Testis (tissue), 3 donors: ENCODE data around the gene CTPS2. TPM values are rescaled to one million over a fixed set of nuclear protein-coding genes. Genes with fewer than 3 reads are reported as not detected.
"Not testable (repeated sequence)": the region's sequence is repeated elsewhere in the genome, so short reads cannot be mapped to it uniquely, and the experiment has no call there.

ENCODE experiments used
- DNase-seq: peaks from one replicate; pipeline ENCODE4 v3.0.0-alpha.2; 2019
- H3K27ac ChIP-seq, 2 donors: fragments of 200-600 bp; sonication (generic); one replicate each; pipeline ENCODE4 v1.5.1; 2019
- H3K27me3 ChIP-seq: fragments of 200-600 bp; sonication (generic); one replicate; pipeline ENCODE4 v1.5.1; 2019
- H3K36me3 ChIP-seq: fragments of 200-600 bp; sonication (generic); one replicate; pipeline ENCODE4 v1.5.1; 2017; ENCODE audit warnings: low read depth; ENCODE audit errors: missing control alignments
- H3K4me1 ChIP-seq: fragments of 200-600 bp; sonication (generic); one replicate; pipeline ENCODE4 v1.5.1; 2019
- H3K4me3 ChIP-seq, 2 donors: fragments of 200-600 bp; sonication (generic); one replicate each; pipeline ENCODE4 v1.5.1; 2017 to 2019
- H3K9me3 ChIP-seq: fragments of 200-600 bp; sonication (generic); one replicate; pipeline ENCODE4 v1.5.1; 2017
- POLR2A ChIP-seq: fragments of 450-650 bp; IDR thresholded peaks from one replicate; pipeline ENCODE4 v1.6.1; 2017; ENCODE audit warnings: antibody characterized with exemption, mild to moderate bottlenecking, moderate library complexity
- WGBS, 2 donors: methylation state at CpG; one replicate each; pipeline ENCODE4 v1.1.5; 2018; 5-methylcytosine and 5-hydroxymethylcytosine counted together
- intact Hi-C: fragments of 100-400 bp; cut with DNase I; formaldehyde crosslinking; loops from one replicate; pipeline ENCODE4 v1.15.1; 2023; ENCODE audit warnings: low total_unique reads
- polyA plus RNA-seq: library from polyadenylated mRNA; stranded (reverse); fragments of 350-450 nt; fragmentation: Illumina TruSeq; extraction: RNeasy Lipid Tissue Mini Kit (QIAGEN cat#74804); gene quantifications from one replicate; pipeline ENCODE4 v1.2.3, GENCODE V29; 2014; ENCODE audit warnings: low read depth, low replicate concordance; ENCODE audit not compliant: insufficient read depth
- total RNA-seq, 2 donors: library from RNA; depleted of rRNA; stranded (reverse); fragments of >200 nt; gene quantifications; one replicate each; pipeline ENCODE4 v1.2.3, GENCODE V29; 2016
- TF ChIP-seq, protein P1 (sequence below), 3 experiments: fragments of 450-650 bp in 2 of 3; fragments of 200-600 bp in 1 of 3; sonication (generic) in 1 of 3; IDR thresholded peaks; one replicate each; pipeline ENCODE4 v1.5.1; 2016 to 2019; ENCODE audit warnings: antibody characterized with exemption in 3 of 3, mild to moderate bottlenecking in 2 of 3, moderate library complexity in 1 of 3

The CTPS2 gene
- total and polyA plus RNA-seq, 3 donors from 2014 or later = 3.2 to 9.7 (median 9.5) TPM

DNA sequence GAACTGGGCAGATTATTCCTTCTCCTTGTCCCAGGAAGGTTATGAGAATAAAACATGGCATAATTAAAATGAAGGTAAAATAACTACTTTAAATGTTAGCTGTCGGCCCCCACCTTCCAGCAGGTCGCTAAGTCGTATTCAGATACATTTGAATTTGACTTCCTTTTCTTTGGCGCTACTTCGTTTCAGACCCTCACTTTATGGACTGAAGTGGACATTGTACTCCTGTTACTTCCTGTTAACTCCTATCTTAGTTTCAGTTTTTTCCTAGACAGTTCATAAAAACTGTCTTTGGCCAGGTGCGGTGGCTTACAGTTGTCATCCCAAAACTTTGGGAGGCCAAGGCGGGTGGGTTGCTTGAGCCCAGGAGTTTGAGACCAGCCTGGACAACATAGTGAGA lies 12.6 kb upstream of the CTPS2 start:
- Histone ChIP-seq H3K9me3 (no peaks in the 10 kb centered on the region), H3K27me3 (no peaks in the 10 kb centered on the region), H3K27ac (no peak overlapping the region), H3K36me3 (no peaks in the 10 kb centered on the region), H3K4me1 (no peaks in the 10 kb centered on the region), H3K4me3 (no peak overlapping the region)
- no peak for DNase-seq
- WGBS, 2 donors = 89 to 92% methylated on average over 7 of the region's 7 CpGs
- intact Hi-C loops = no loop called here
- TF ChIP-seq, protein P1, sequence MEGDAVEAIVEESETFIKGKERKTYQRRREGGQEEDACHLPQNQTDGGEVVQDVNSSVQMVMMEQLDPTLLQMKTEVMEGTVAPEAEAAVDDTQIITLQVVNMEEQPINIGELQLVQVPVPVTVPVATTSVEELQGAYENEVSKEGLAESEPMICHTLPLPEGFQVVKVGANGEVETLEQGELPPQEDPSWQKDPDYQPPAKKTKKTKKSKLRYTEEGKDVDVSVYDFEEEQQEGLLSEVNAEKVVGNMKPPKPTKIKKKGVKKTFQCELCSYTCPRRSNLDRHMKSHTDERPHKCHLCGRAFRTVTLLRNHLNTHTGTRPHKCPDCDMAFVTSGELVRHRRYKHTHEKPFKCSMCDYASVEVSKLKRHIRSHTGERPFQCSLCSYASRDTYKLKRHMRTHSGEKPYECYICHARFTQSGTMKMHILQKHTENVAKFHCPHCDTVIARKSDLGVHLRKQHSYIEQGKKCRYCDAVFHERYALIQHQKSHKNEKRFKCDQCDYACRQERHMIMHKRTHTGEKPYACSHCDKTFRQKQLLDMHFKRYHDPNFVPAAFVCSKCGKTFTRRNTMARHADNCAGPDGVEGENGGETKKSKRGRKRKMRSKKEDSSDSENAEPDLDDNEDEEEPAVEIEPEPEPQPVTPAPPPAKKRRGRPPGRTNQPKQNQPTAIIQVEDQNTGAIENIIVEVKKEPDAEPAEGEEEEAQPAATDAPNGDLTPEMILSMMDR (IDR thresholded peaks at IDR 0.05) = no peak
- TF ChIP-seq POLR2A = no peak

DNA sequence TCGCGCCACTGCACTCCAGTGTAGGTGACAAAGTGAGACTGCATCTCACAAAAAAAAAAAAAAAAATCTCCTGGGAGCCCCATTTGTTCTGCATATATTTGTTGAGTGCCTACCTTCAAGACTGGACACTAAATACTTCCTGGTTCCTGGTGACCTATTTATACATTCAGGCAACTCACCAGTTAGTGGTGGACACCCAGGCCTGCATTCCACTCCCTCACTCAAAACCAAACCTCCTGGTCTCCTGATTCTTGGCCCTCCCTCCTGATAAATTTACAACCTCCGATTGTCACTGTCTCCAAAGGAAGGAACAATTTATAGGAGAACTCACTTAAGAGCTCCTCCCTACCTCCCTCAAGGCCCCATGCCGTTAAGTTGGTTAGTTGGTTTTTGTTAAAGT lies 10.0 kb upstream of the CTPS2 start:
- no peaks in the 10 kb centered on the region for H3K9me3 ChIP-seq
- TF ChIP-seq POLR2A = no peak
- TF ChIP-seq, protein P1 (IDR thresholded peaks at IDR 0.05) = no peak
- no peaks in the 10 kb centered on the region for H3K27me3 ChIP-seq
- DNase-seq = no peak
- H3K36me3 ChIP-seq = no peaks in the 10 kb centered on the region
- H3K27ac ChIP-seq = no peak overlapping the region
- intact Hi-C loops = no loop called here
- no peak overlapping the region for H3K4me3 ChIP-seq
- WGBS, 2 donors = 78 to 83% methylated on average over 4 of the region's 4 CpGs
- H3K4me1 ChIP-seq = no peaks in the 10 kb centered on the region

DNA sequence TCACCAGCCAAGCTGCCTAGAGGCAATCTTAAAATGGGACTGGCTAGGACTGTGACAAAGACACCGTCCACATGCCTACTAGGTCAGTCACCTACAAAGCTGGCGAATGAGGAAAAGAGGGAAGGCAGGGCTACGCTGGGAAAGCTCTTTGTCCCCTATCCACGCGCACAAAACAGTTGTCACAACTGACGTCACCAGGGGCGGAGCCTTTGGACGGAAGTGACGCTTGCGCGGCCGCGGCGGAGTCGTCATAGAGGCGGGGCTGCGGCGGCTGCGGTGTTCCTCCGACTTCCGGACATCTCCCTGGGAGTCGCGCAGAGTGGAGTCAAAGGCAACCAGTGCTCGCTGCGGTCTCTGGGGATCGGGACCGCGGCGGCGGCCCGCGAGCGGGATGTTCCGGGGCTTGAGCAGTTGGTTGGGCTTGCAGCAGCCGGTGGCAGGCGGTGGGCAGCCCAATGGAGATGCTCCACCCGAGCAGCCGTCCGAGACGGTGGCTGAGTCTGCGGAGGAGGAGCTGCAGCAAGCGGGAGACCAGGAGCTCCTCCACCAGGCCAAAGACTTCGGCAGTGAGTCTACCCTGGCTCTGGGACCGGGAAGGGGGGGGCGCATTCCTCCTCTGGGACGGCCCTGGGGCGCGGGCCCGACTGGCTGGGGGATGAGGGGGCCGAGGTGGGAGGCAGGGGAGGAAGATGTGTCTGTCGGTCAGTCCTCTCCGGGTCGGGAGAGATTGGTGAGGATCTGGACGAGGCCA lies 7.0 kb upstream of the CTPS2 start, which contains the start of gene SYAP1:
Gene SYAP1 (plus strand): TSS at position 279 of the 751 bp plus-strand sequence. CDS start 113 bp downstream, at position 392.
- 0% methylated on average over 10 of the region's 54 CpGs; no CpG with 5 or more reads in 1 of the 2 donors for WGBS, 2 donors
- no peaks in the 10 kb centered on the region for H3K9me3 ChIP-seq
- H3K4me3 ChIP-seq = peak within 1 kb of the TSS; percentile 63 to 80
- no peaks in the 10 kb centered on the region for H3K4me1 ChIP-seq
- intact Hi-C loops = no loop called here
- DNase-seq = peak; percentile 95
- H3K27ac ChIP-seq = peak within 1 kb of the TSS; percentile 91 to 92
- no peaks in the 10 kb centered on the region for H3K27me3 ChIP-seq
- TF ChIP-seq, protein P1 (IDR thresholded peaks at IDR 0.05) = no peak
- TF ChIP-seq POLR2A = peak; percentile 69
- H3K36me3 ChIP-seq = no peaks in the 10 kb centered on the region

DNA sequence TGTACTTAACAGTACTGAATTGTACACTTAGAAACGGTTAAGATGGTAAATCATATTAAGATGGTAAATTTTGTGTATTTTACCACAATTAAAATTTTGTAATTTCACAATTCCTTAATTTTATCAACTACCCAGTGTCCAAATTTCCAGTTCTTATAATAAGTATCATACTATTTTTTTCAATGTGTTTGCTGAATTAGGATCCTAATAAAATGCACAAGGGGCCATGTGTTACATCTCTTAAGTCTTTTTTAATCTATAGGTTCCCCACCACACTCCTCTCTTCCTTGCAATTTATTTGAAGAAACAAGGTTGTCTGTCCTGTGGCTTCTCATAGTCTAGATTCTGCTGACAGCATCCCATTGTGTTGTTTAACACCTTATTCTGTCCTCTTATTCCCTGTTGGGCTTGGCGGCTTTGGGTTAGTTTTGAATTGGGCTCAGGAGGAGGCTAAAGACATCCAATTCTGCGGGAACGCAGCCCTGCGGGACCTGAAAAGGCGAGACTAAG lies 6.4 kb upstream of the CTPS2 start:
- Histone ChIP-seq H3K4me1 (no peaks in the 10 kb centered on the region), H3K36me3 (no peaks in the 10 kb centered on the region), H3K9me3 (no peaks in the 10 kb centered on the region), H3K27me3 (no peaks in the 10 kb centered on the region), H3K27ac (peak overlapping the region; percentile 91 to 92), H3K4me3 (peak overlapping the region; percentile 63 to 80)
- intact Hi-C loops = no loop called here
- TF ChIP-seq, protein P1 (IDR thresholded peaks at IDR 0.05) = no peak
- no peak for TF ChIP-seq POLR2A
- 13 to 16% methylated on average over 3 to 6 of the region's 6 CpGs for WGBS, 2 donors
- DNase-seq = no peak

DNA sequence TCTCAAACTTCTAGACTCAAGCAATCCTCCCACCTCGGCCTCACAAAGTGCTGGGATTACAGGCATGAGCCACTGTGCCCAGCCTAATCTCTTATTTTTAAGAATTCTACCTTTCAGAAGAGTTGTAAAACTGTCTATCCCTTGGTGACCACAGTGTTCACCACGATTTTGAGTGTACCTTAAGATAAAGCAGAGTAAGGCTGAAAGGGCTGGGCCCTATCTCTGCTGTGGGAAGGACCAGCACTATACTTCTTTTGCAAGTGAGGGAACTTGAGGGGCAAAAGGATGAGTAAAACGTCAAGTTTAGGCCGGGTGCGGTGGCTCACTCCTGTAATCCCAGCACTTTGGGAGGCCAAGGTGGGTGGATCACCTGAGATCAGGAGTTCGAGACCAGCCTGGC lies 4.0 kb upstream of the CTPS2 start:
- H3K27me3 ChIP-seq, H3K9me3 ChIP-seq, intact Hi-C loops, H3K27ac ChIP-seq, DNase-seq, H3K36me3 ChIP-seq, H3K4me3 ChIP-seq, H3K4me1 ChIP-seq: not testable (repeated sequence)
- 91 to 92% methylated on average over 5 to 6 of the region's 6 CpGs for WGBS, 2 donors

DNA sequence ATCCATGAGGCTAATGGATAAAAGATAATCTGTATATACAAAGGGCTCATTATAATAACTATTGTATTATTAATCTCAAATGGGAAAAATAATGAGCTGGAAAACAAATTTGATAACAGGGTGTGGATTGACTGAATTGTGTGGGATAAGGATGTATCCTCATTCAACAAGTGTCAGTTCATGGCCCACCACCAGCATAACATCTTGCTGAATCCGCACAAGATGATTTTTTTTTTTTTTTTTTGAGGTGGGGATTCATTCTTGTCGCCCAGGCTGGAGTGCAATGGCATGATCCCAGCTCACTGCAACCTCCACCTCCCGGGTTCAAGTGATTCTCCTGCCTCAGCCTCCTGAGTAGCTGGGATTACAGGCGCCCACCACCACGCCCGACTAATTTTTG lies 3.2 kb upstream of the CTPS2 start:
- DNase-seq, H3K9me3 ChIP-seq, H3K4me3 ChIP-seq, H3K36me3 ChIP-seq, H3K27me3 ChIP-seq, H3K4me1 ChIP-seq, H3K27ac ChIP-seq, intact Hi-C loops: not testable (repeated sequence)
- 95 to 98% methylated on average over 6 of the region's 6 CpGs for WGBS, 2 donors
